Neural cell (in vitro differentiated cells): ENCODE measurements around the gene MMP3. TPM values are rescaled to one million over a fixed set of nuclear protein-coding genes. Genes with fewer than 3 reads are reported as not detected.

Experiments
- H2AFZ ChIP-seq: fragments of 200-600, 300-800 bp; sonication (generic), shearing (Covaris generic); 2 replicates; pipeline ENCODE4 v1.6.0; 2014; ENCODE audit warnings: low read depth, mild to moderate bottlenecking, antibody characterized with exemption, low read length, moderate library complexity
- H3F3A ChIP-seq: fragments of 200-600 bp; shearing (Covaris generic); 2 replicates; pipeline ENCODE4 v1.6.1; 2016; ENCODE audit warnings: mild to moderate bottlenecking, moderate library complexity, mixed read lengths, antibody characterized with exemption, low read length; ENCODE audit not compliant: insufficient read depth, poor library complexity, severe bottlenecking
- H3K27ac ChIP-seq: fragments of 200-600, 300-800 bp; sonication (generic), shearing (Covaris generic); 2 replicates; pipeline ENCODE4 v1.5.1; 2014; ENCODE audit warnings: mild to moderate bottlenecking, low read length, moderate library complexity
- H3K27me3 ChIP-seq: fragments of 300-800, 200-600 bp; sonication (generic), shearing (Covaris generic); 2 replicates; pipeline ENCODE4 v1.6.0; 2014; ENCODE audit warnings: mild to moderate bottlenecking, low read depth, low read length, moderate library complexity; ENCODE audit not compliant: insufficient read depth
- H3K36me3 ChIP-seq: fragments of 300-800, 200-600 bp; sonication (generic), shearing (Covaris generic); 2 replicates; pipeline ENCODE4 v1.5.1; 2014; ENCODE audit warnings: mild to moderate bottlenecking, antibody characterized with exemption, low read length, moderate library complexity; ENCODE audit not compliant: insufficient read depth
- H3K4me2 ChIP-seq: fragments of 300-800, 200-600 bp; sonication (generic), shearing (Covaris generic); 2 replicates; pipeline ENCODE4 v1.6.0; 2014; ENCODE audit warnings: mild to moderate bottlenecking, low read length
- H3K4me3 ChIP-seq: fragments of 300-800, 200-600 bp; sonication (generic), shearing (Covaris generic); 2 replicates; pipeline ENCODE4 v1.5.1; 2014; ENCODE audit warnings: mild to moderate bottlenecking, low read length, moderate library complexity
- H3K79me2 ChIP-seq: fragments of 200-600 bp; shearing (Covaris generic); replicated peaks from 2 replicates; pipeline ENCODE4 v1.6.0; 2014; ENCODE audit warnings: mild to moderate bottlenecking, low read length, moderate library complexity; ENCODE audit not compliant: insufficient read depth
- H3K9ac ChIP-seq: fragments of 300-800, 200-600 bp; sonication (generic), shearing (Covaris generic); 2 replicates; pipeline ENCODE4 v1.6.1; 2016; ENCODE audit warnings: mild to moderate bottlenecking, low read length, mixed read lengths
- H3K9me2 ChIP-seq: fragments of 200-600 bp; shearing (Covaris generic); 2 replicates; pipeline ENCODE4 v1.6.1; 2016; ENCODE audit warnings: mild to moderate bottlenecking, low read length, mixed read lengths; ENCODE audit not compliant: insufficient read depth
- H3K9me3 ChIP-seq: fragments of 200-600, 300-800 bp; sonication (generic), shearing (Covaris generic); 2 replicates; pipeline ENCODE4 v1.6.1; 2016; ENCODE audit warnings: mild to moderate bottlenecking, mixed run types, low read length, moderate library complexity, mixed read lengths
- H4K20me1 ChIP-seq: fragments of 200-600 bp; shearing (Covaris generic); 2 replicates; pipeline ENCODE4 v1.6.1; 2016; ENCODE audit warnings: mild to moderate bottlenecking, mixed run types; ENCODE audit not compliant: insufficient read depth
- EP300 ChIP-seq: fragments of 450-650 bp; conservative IDR thresholded peaks from 2 replicates; pipeline ENCODE4 v1.6.1; 2014; ENCODE audit warnings: antibody characterized with exemption, mild to moderate bottlenecking, moderate library complexity; ENCODE audit not compliant: poor library complexity, severe bottlenecking
- EZH2 ChIP-seq: fragments of 200-600, 300-800 bp; shearing (Covaris generic), sonication (generic); IDR thresholded peaks from 2 replicates; pipeline ENCODE4 v1.6.1; 2014; ENCODE audit warnings: antibody characterized with exemption, low read length, borderline replicate concordance, mild to moderate bottlenecking; ENCODE audit not compliant: insufficient read depth, poor library complexity, severe bottlenecking
- MXI1 ChIP-seq: fragments of 450-650 bp; conservative IDR thresholded peaks from 2 replicates; pipeline ENCODE4 v1.6.1; 2014; ENCODE audit warnings: antibody characterized with exemption, mild to moderate bottlenecking; ENCODE audit not compliant: poor library complexity, severe bottlenecking
- POLR2AphosphoS5 ChIP-seq: IDR thresholded peaks from 2 replicates; pipeline ENCODE4 v1.6.1; 2012
- RAD21 ChIP-seq: fragments of 450-650 bp; conservative IDR thresholded peaks from 2 replicates; pipeline ENCODE4 v1.6.1; 2014; ENCODE audit warnings: antibody characterized with exemption, mild to moderate bottlenecking, moderate library complexity
- SMC3 ChIP-seq: fragments of 450-650 bp; conservative IDR thresholded peaks from 2 replicates; pipeline ENCODE4 v1.6.1; 2014; ENCODE audit warnings: antibody characterized with exemption, mild to moderate bottlenecking, moderate library complexity; ENCODE audit not compliant: poor library complexity
- TAF1 ChIP-seq: IDR thresholded peaks from 2 replicates; pipeline ENCODE4 v1.6.1; 2012; ENCODE audit warnings: low read depth
- polyA minus RNA-seq: library from RNA; depleted of rRNA, polyadenylated mRNA; stranded (reverse); fragments of >200 nt; gene quantifications from 2 replicates; pipeline ENCODE4 v1.2.3, GENCODE V29; 2014
- polyA plus RNA-seq: library from polyadenylated mRNA; depleted of rRNA; stranded (reverse); fragments of >200 nt; gene quantifications from 2 replicates; pipeline ENCODE4 v1.2.3, GENCODE V29; 2014
- TF ChIP-seq, protein P1 (sequence below): fragments of 450-650 bp; IDR thresholded peaks from 2 replicates; pipeline ENCODE4 v1.5.1; 2014; ENCODE audit warnings: antibody characterized with exemption, mild to moderate bottlenecking, moderate library complexity; ENCODE audit not compliant: poor library complexity, severe bottlenecking
- TF ChIP-seq, protein P2 (sequence below): IDR thresholded peaks from 2 replicates; pipeline ENCODE4 v1.6.1; 2012; ENCODE audit warnings: borderline replicate concordance

MMP3 gene
- not detected in 2 replicates for polyA plus RNA-seq
- not detected in 2 replicates for polyA minus RNA-seq

- Histone ChIP-seq H3K36me3 (no peaks in the 10 kb centered on the region), H3K4me3 (no peak within 1 kb of the TSS), H3K79me2 (no peaks in the 10 kb centered on the region), H2AFZ (no peak within 1 kb of the TSS), H4K20me1 (no peaks in the 10 kb centered on the region), H3F3A (no peaks in the 10 kb centered on the region), H3K9ac (no peak within 1 kb of the TSS), H3K9me3 (no peaks in the 10 kb centered on the region), H3K4me2 (no peak within 1 kb of the TSS), H3K9me2 (no peaks in the 10 kb centered on the region), H3K27ac (no peak within 1 kb of the TSS), H3K27me3 (no peaks in the 10 kb centered on the region)
- TF ChIP-seq POLR2AphosphoS5 (no peak), MXI1 (no peak), SMC3 (no peak), EP300 (no peak), RAD21 (no peak), TAF1 (no peak), EZH2 (no peak)
- TF ChIP-seq, protein P1, sequence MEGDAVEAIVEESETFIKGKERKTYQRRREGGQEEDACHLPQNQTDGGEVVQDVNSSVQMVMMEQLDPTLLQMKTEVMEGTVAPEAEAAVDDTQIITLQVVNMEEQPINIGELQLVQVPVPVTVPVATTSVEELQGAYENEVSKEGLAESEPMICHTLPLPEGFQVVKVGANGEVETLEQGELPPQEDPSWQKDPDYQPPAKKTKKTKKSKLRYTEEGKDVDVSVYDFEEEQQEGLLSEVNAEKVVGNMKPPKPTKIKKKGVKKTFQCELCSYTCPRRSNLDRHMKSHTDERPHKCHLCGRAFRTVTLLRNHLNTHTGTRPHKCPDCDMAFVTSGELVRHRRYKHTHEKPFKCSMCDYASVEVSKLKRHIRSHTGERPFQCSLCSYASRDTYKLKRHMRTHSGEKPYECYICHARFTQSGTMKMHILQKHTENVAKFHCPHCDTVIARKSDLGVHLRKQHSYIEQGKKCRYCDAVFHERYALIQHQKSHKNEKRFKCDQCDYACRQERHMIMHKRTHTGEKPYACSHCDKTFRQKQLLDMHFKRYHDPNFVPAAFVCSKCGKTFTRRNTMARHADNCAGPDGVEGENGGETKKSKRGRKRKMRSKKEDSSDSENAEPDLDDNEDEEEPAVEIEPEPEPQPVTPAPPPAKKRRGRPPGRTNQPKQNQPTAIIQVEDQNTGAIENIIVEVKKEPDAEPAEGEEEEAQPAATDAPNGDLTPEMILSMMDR, result no peak
- TF ChIP-seq, protein P2, sequence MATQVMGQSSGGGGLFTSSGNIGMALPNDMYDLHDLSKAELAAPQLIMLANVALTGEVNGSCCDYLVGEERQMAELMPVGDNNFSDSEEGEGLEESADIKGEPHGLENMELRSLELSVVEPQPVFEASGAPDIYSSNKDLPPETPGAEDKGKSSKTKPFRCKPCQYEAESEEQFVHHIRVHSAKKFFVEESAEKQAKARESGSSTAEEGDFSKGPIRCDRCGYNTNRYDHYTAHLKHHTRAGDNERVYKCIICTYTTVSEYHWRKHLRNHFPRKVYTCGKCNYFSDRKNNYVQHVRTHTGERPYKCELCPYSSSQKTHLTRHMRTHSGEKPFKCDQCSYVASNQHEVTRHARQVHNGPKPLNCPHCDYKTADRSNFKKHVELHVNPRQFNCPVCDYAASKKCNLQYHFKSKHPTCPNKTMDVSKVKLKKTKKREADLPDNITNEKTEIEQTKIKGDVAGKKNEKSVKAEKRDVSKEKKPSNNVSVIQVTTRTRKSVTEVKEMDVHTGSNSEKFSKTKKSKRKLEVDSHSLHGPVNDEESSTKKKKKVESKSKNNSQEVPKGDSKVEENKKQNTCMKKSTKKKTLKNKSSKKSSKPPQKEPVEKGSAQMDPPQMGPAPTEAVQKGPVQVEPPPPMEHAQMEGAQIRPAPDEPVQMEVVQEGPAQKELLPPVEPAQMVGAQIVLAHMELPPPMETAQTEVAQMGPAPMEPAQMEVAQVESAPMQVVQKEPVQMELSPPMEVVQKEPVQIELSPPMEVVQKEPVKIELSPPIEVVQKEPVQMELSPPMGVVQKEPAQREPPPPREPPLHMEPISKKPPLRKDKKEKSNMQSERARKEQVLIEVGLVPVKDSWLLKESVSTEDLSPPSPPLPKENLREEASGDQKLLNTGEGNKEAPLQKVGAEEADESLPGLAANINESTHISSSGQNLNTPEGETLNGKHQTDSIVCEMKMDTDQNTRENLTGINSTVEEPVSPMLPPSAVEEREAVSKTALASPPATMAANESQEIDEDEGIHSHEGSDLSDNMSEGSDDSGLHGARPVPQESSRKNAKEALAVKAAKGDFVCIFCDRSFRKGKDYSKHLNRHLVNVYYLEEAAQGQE, result no peak
These were observed at the start of gene MMP3 for GRCh38 chr11:102843489-102843888. Gene MMP3, minus strand, starts transcription at chr11:102843609. Its CDS starts 63 bp downstream, at chr11:102843546.

DNA sequence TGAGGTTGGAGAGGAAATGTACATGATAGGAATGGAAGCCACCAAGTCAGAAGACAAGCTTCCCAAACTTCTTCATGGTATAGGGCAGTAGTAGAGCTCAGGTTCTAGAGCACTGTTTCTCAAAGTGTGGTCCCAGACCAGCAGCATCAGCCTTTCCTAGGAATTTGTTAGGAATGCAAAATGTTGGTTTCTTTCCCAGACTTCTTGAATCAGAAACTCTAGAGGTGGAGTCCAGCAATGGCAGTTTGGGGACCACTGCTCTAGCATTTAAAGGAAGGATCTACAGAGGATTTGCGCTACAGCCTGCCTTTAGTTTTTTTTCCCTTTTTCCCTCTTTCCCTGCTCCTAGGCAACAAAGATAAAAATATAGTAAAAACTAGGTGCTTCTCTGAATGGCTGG lies 48.3 kb upstream of the MMP3 start:
- H3K9me3 ChIP-seq, result no peaks in the 10 kb centered on the region
- H3K4me3 ChIP-seq, result no peak overlapping the region
- no peaks in the 10 kb centered on the region for H4K20me1 ChIP-seq
- H3K27ac ChIP-seq, result no peak overlapping the region
- H3K4me2 ChIP-seq, result no peak overlapping the region
- H3K36me3 ChIP-seq, result no peaks in the 10 kb centered on the region
- H3F3A ChIP-seq, result no peaks in the 10 kb centered on the region
- TF ChIP-seq EP300 (no peak), EZH2 (no peak), SMC3 (no peak)
- TF ChIP-seq, protein P1, result no peak
- H2AFZ ChIP-seq, result no peak overlapping the region
- H3K27me3 ChIP-seq, result no peaks in the 10 kb centered on the region
- H3K9ac ChIP-seq, result no peak overlapping the region
- no peaks in the 10 kb centered on the region for H3K79me2 ChIP-seq
- H3K9me2 ChIP-seq, result no peaks in the 10 kb centered on the region
